NCI-H1930 (cell line): ENCODE data around the gene CSRNP3.
A peak's percentile ranks its signal among the peaks of the same experiment; 100 is the strongest.

Source experiments
- DNase-seq, 2 experiments: peaks; one replicate each; lab custom pipeline; 2025; lab: John Stamatoyannopoulos, UW

Gene CSRNP3

DNA sequence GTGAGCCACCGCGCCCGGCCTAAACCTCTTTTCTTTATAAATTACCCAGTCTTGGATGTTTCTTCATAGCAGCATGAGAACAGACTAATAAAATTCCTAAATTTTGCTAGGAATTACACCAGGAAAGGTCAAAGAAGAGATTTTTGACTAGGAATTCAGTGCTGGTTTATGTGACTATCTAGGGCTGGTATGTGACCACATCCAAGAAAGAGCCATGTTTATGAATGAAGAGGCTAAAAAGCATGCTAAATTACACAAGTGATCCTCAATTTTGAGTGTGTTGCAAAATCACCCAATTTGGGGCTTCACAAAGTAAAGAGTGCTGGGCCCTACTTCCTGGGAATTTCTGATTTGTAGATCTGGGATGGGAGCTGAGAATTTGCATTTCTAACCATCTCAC, 123.6 kb downstream of the CSRNP3 start:
- DNase-seq, result no peak

DNA sequence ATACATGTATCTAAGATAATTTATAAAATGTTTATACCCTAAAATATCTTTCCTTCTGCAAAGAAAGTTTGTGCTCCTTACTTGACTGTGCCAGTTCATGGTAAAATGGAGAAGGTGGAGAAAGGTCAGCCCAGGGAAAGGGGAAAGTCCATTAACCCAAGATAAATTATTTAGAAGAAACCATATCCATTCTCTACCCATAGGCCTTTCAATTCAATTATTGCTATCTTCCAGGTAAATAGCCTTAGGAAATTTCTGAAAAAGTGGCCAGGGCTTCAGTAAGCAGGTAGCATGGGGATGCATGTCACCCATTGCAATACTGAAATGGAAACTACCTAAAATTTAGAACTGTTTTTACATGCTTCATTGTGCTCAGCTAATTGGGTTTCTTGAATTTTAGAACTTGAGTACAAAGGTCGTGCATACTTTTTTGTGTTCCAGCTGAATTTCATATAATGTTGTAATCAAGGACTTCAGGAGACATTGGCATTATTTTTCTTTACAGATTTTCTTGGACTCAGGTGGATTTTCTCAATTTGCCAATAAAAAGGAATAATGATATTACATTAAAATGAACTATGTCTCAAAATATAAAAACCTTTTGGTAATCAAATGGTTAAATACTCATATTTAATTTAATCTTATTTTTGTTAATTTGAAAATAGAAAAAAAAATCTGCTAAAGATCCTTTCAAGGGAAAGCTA, 124.9 kb downstream of the CSRNP3 start:
- DNase-seq, result no peak

DNA sequence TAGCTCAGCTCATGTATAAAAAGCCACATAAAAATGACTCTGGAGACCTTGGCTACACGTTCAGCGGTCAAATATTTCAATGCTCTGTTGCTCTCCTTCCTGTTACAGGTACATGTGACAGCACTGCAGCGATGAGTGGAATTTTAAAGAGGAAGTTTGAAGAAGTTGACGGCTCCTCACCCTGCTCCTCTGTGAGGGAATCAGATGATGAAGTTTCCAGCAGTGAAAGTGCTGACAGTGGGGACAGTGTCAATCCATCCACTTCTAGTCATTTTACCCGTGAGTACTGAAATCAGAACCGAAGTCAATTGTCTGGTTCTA, 125.4 kb downstream of the CSRNP3 start:
- no peak for DNase-seq

DNA sequence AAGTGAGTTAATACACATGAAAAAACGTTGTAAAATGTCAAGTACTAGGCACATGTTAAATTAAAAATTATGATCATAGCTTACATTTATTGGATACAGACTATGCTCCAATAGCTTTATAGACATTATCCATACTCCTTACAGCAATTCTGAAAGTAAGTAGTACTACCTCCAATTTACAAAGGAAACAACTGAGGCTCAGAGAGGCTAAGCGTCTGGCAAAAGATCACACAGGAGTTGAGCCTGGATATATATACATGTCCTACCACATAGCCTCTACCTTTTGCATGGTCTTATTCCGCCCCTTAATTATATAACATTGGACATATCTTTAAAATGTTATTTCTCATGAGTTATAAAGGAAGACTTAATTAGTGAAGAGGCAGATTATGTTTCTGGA, 127.3 kb downstream of the CSRNP3 start:
- no peak for DNase-seq

DNA sequence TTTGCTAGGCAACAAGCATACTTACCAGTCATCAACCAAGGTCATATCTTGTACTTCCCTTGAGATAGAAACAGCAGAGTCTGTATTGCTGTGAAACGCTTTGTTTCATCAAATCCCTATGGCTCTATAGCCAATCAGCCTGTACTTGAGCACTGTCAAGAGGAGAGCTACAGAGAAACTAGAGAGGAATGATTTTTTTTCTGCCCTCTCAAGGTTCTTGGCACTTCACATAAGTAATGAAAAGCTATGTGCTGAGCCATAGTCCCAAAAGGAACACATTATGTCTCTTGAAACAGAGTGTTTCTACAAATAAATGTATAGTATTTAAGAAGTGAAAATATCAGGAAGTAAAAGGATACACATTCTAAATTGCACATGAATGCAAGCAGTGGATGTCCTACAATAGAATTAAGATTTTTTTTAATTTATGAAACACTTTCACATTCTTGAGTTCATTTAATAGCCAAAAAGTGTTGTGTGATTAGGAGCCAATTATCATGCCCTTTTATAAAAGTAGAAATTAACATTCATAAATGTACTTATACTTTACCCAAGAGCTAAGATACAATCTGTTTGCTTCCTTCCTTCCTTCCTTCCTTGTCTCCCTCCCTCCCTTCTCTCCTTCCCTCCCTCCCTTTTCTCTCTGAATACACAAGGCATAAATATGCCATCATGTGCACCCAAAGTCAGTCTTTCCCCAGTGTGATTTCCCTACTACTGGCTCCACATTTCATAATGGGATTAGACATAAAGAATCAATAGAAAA, 131.8 kb downstream of the CSRNP3 start:
- DNase-seq, result no peak

DNA sequence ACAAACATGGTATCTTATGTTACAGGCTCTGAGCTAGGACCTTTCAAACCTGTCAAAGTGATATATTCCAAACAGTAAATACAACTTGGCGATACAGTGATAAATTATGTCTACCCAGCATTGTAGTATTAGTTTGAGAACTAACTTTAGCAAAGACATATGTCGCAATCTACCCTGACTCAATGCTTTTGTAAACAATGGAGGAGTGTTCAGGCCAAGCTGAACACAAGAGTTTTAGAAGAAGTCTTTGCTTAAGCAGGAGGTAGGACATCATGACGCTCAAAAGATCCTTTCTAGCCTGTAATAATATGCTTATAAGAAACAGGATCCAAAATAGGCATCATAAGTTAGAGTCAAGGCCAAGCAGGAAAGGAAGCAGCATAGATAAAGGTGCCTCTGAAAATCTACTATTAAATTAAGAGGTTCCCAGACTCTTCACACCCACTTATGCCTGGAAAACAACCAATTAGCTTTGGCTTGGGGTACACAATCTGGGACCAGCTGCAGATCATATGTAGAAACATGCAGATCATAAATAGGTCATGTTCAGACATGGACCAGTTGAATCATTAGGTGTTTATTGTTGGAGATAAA, 132.5 kb downstream of the CSRNP3 start:
- no peak for DNase-seq

DNA sequence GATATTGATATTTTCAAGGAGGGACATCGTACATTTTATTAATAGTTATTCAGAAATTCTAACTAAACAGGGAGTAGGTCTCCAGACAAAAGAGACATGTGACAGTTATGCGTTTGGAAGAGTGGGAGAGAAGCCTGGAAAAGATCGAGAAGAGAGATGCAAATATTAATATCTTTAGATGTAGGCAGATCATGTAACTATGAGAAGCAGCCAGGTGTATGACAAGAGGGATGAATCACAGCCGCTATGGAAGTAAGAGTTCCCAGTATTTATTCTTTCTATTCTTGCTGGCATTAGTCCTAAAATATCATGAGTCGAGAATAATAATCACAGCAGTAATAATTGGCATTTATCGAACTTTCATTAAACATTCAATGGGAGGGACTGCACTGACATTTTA, 140.2 kb downstream of the CSRNP3 start:
- no peak for DNase-seq

DNA sequence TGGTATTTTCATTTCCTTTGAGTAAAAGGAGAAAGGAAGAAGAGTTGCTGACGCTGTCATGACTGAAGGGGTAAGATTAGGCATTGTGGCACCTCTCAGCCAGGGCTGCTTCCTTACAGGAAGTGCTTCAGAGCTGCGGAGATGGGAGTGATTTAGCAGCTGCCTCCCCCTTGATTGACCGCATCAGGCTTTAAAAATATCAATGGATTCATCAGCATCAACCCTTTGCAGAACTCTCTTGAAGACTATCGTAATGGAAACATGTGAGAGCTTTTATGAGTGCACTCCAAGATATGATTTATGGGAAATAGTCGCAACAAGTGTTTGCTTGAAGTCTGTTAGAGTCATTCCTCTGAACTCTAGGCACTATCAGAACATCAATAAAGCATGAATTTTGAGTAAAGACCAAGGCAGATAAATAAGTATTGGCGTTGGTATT, 141.1 kb downstream of the CSRNP3 start:
- no peak for DNase-seq

DNA sequence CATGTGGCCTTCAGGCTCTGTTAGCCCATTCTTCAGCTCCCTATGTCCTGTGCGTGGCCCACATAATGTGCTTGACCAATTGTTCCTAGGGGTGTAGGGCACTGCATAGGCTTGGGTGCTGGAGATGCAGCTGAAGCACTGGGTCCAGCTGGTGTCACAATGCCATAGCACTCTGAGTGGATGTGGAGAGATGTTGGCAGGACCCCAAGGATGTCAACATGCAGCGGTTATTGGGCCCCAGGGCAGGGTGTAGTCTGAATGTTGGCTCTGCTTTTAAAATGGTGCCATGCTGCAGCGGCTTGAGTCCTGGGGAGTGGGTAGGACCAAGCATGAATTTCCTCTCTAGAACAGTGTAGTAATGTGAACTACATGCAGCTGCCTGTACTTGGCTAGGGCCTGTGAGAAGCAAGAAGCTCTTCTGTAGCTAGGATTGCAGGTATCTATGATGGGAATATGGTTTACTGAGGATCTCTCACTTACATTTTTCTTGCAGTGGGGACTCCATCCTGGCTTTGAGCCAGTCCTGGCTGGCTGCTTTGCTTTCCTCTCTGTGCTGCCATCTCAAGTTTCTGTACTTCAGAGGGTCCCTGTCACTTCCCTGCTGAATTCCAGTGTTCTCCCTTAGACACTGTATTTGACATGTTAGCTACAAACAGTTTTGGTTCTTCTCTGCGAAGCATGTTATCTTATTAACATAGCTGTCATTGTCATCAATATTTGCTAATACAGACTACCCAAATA, 148.4 kb downstream of the CSRNP3 start:
- DNase-seq, result no peak

DNA sequence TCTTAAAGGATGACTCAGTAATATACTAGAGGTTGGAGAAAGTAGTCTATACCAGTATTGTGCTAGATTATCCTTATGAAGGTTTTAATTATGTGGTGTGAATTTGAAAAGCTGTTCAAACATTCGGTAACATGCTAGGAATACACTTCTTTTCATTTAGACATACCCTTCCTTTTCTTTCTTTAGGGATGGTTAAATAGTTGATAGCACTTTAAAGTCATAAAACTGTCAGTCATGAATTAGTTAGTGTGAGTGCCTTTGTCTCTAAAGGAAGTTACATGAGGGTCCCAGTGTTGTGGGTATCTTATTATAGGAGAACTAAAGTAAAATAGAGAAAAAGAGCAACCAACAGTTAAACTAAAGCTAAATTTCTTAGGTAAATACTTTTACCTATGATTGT, 149.3 kb downstream of the CSRNP3 start:
- peak in 1 of 2 experiments; percentile 13 for DNase-seq

DNA sequence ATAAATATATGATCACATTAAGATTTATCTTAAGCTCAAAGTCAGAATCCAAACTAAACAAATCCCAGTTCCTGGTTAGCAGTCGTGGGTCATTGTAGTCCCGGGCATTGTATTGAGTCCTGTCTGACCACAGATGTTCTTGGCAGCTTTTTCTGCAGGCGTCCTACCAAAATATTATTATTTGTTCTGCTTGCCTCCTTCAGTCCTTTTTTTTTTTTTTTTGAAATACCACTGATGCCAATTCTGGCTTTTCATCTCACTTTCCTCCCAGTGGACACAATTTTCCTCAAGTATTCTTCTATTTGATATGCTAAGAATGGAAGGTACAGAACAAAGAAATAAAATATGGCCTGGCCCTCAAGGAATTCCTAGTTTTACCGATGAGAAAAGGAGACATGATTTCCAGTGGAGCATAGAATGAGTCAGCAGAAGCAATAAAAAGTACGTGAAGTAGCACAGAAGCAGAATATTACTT, 151.6 kb downstream of the CSRNP3 start:
- no peak for DNase-seq

DNA sequence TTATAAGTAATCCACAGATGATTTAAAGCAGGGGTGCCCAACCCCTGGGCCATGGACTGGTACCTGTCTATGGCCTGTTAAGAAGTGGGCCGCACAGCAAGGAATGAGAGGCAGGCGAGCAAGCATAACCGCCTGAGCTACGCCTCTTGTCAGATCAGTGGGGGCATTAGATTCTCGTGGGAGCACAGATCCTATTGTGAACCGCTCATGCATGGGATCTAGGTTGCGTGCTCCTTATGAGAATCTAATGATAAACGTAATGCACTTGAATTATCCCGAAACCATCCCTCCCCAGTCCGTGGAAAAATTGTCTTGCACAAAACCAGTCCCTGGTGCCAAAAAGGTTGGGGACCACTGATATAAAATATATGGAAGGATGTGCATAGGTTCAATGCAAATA, 153.7 kb downstream of the CSRNP3 start:
- no peak for DNase-seq

DNA sequence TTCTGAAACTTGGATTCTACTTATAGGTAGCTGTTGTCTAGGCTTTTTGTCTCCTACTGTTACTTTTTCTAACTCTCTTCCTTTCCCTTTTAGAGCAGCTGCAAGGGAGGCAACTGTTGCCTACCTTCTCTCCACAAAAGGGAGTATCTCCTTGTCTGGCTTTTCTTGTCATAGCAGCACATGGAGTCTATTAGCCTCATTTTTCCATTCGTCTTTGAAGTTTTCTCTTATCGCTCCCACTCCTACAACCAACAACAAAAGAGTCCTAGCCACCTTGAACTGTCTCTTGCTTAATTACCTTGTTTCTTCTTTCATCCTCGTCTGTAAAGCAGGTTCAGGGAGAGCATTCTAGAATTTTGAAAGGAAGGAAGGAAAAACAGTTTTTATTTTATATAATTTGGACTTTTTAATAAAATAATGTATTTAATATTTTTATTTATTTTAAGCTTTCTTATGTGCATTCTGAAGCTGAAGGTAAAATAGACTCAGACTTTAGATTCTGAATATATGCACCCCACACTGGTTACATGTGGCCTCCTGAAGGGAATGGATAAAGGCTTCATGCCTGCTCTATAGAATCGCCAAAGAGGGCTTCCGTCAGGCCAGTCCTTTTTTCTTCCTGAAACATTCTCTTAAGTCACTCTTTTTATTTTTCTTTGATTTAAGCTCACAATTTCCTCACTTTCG, 154.4 kb downstream of the CSRNP3 start:
- DNase-seq, result no peak

DNA sequence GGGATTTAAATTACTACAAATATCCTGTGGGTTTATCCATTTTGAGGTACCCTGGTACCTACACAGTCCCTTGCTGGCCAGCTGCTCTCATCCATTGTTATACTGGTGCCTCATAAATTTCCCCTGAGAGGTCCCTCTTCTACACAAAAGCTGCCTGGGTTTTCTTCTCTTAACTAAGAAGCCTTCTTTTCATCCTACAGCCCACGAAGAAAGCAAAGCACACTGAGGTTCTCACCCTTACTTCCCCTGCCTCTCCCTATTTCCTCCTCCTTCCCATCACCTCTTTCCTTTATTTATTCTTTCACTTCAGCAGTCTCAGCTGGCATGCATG, 154.9 kb downstream of the CSRNP3 start:
- DNase-seq, result no peak

DNA sequence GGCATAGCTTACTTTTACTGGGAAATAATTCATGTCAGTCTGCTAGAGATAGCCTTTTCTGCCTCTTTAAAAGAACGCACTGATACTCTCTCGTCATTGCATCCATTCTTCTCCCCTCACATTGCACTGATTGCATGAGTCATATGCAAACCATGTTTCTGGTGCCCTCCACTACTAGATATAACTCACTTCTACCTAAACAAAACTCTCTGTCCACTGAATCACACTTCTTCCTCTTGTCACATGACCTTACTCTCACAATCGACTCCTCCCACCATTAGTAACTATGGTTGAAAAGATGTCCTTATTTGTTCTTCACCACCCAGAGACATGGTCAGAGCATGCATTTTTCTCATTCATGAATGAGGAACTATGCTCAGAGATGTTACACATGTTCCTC, 158.0 kb downstream of the CSRNP3 start:
- no peak for DNase-seq

DNA sequence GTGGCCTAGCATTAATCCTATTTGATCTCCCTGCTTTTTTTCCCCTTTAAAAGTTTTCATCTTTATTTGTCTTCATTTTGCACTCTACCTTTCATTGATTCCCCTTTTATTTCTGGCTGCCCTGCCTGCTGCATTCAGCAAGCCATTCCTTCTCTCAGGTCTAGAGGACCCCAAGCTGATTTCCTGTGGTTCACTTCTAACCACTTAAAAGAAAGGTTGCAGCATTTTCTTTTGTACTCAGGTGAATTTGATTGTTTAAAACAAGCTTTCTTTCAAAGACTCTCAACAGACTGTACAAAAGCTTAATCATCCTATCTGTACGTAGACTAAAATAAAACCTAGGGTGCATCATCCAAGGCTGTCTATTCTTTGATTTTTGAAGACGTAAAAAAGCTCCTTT, 160.3 kb downstream of the CSRNP3 start:
- no peak for DNase-seq

DNA sequence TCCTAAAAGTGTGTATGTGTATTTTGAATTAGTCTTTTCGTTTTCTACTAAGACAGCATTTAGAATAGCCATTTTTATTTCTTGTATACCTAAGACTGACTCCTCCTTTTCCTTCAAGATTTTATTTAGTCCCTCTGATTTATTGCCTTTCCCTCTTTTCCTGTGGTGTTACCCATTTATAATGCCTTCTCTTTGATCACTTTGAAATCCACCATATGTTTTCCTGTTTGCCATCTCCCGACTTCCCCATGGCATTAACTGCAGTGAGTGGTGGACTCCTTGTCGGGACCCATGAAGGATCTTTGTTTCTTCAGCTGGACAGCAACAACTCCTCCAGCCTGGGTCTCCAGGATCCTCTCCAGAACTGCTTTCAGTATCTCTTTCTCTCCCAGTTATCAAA, 160.7 kb downstream of the CSRNP3 start:
- no peak for DNase-seq

DNA sequence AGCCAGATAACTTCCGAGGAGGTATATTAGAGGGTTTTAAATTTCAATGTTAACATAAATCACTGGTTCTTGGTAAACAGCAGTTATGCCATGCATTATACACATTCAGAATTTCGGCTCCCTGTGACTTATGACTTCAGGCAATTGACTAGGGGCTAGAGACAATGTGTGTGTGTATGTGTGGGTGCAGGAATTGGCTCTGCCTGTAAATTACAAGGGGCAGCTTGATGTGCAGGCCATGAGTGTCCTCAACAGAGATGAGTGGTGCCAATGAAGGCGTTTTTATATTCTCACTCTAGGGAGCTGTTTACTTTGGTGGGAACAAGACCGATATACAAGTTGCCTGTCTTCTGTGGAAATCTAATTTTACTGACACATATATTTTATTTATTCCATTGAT, 161.6 kb downstream of the CSRNP3 start:
- no peak for DNase-seq

DNA sequence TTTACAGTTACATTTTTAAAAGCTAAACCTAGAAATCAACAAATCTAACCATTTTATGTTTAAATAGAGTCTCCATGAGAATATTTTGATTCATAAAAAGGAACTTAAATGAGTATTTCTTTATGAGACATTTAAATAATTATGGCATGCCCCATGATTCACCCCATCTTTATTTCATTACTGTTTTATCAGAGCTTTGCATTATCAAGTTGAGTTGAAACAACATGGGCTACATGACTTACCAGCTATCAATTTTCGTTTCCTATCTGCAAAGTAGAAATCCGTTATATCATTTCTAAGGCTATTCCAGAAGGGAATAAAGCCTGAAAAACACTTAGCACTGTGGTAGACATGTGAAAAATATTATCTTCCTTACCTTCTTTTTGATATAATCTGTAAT, 163.1 kb downstream of the CSRNP3 start:
- no peak for DNase-seq

DNA sequence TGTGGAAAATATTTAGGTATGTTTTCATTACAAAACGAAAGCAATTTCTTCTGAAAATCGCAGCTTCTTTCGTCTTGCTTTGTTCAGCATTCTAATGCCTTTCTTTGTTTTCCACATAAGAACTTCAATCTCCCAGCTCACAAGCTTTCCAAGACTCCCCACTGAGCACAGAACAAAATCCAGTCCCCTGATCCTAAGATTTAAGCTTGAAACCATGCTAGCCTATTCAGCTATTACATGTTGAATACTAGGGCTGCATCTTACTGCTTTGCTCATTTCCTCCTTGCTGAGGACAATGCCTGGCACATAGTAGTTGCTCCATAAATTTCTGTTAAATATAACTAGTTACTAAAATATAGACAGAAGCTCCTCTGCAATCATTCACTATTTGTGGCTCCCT, 163.9 kb downstream of the CSRNP3 start:
- DNase-seq, result no peak

DNA sequence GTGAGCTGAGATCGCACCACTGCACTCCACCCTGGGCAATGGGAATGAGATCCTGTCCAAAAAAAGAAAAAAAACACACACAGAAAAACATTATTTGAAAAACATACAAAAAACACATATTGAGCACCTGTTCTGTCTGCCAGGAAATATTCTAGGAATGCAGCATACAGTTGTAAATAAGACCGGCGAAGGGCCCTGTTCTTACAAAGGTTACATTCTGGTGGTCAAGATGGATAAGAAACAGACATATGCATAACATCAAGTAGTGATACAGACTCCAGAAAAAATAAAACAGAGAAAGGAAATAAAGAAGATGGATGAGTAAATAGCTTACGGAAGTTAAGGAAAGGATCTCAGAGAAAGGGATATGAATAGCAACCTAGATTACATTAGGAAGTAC, 164.8 kb downstream of the CSRNP3 start:
- DNase-seq, result no peak

DNA sequence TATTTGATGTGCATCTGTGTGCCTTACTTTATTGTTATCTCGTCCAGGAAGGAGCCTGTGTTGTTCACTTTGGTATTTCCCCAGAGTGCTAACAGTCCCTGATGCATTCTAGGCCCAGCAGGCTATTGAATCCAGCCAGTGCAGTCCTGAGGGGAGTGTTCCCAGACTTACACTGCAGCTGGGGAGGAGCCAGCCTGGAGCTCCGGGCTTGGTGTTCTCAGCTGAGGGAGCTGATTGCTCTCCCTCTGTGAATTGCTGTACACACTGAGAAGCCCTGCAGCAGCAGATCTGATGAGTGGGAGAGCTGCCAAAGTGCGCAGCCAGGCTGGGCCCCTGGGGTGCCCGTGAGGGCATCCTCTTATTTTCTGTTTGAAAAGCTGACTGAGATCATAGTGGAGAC, 165.4 kb downstream of the CSRNP3 start:
- DNase-seq, result no peak
